HepG2 (cell line): Measurements from ENCODE around the gene RAB6A. TPM values are rescaled to one million over a fixed set of nuclear protein-coding genes. Genes with fewer than 3 reads are reported as not detected.

Experiments used
- ATAC-seq: fragments of 200-7000 bp; cut with Tn5 transposase; 3 replicates; pipeline ENCODE4 v1.9.1; 2020; ENCODE audit warnings: mild to moderate bottlenecking, moderate library complexity
- BruUV-seq: library from RNA; stranded (reverse); fragments of 400-500 nt; replicated peaks from 2 replicates; lab custom pipeline; 2021; lab: Mats Ljungman, UMichigan
- CTCF ChIA-PET: fragments of 300-600 bp; formaldehyde crosslinking; extraction: SDS; loops from one replicate; lab custom pipeline; 2021; ENCODE audit warnings: low total read pairs, inconsistent platforms, low intra/inter-chr PET ratio; lab: Yijun Ruan, JAX
- POLR2A ChIA-PET: fragments of 350-600 bp; sonication (Branson Sonifier 250); formaldehyde crosslinking; loops from one replicate; lab custom pipeline; 2020; ENCODE audit warnings: antibody characterized with exemption, inconsistent platforms; lab: Yijun Ruan, JAX
- DNase-seq: peaks from one replicate; pipeline ENCODE4 v3.0.0-alpha.2; 2015; ENCODE audit warnings: low spot score
- FAIRE-seq: peaks from 3 replicates; lab custom pipeline; 2011; peaks lifted over from hg19 to GRCh38; lab: Jason Lieb, UNC
- H2AFZ ChIP-seq: one replicate; pipeline ENCODE4 v1.6.1; 2011; ENCODE audit warnings: low read length, inconsistent platforms
- H3K27ac ChIP-seq: fragments of 300-600 bp; 3 replicates; pipeline ENCODE4 v1.8.0; 2011; ENCODE audit warnings: mixed run types, mild to moderate bottlenecking, mixed read lengths, low read length, inconsistent platforms; ENCODE audit not compliant: insufficient read depth; ENCODE audit errors: extremely low read length
- H3K27me3 ChIP-seq, 2 experiments: fragments of 200-600 bp in 1 of 2; 2 replicates in 1 of 2; 3 replicates in 1 of 2; pipeline versions ENCODE4 v1.6.0 to v1.8.0; 2011; ENCODE audit warnings: low read length in 2 of 2, mild to moderate bottlenecking in 2 of 2, moderate library complexity in 2 of 2, inconsistent platforms in 1 of 2; ENCODE audit not compliant: insufficient read depth in 2 of 2, control insufficient read depth in 1 of 2
- H3K36me3 ChIP-seq, 2 experiments: fragments of 200-600 bp in 1 of 2; replicated peaks in 1 of 2; 2 replicates in 1 of 2; 3 replicates in 1 of 2; pipeline versions ENCODE4 v1.5.1 to v1.8.0; 2011; ENCODE audit warnings: low read length in 2 of 2, inconsistent platforms in 1 of 2; ENCODE audit not compliant: insufficient read depth in 2 of 2, control insufficient read depth in 1 of 2
- H3K4me1 ChIP-seq: 2 replicates; pipeline ENCODE4 v1.5.1; 2012; ENCODE audit warnings: low read length, inconsistent platforms; ENCODE audit not compliant: insufficient read depth
- H3K4me2 ChIP-seq: 2 replicates; pipeline ENCODE4 v1.6.0; 2011; ENCODE audit warnings: low read depth, low read length, inconsistent platforms
- H3K4me3 ChIP-seq, 3 experiments: fragments of 200-600 bp in 1 of 3; sonication (generic), shearing (Covaris generic) in 1 of 3; replicated peaks in 1 of 3; 2 replicates each; pipeline ENCODE4 v1.5.1; 2011 to 2016; ENCODE audit warnings: low read length in 3 of 3, inconsistent platforms in 2 of 3, low read depth in 2 of 3, mild to moderate bottlenecking in 2 of 3, control low read depth in 1 of 3, mixed read lengths in 1 of 3; ENCODE audit not compliant: insufficient read depth in 1 of 3
- H3K79me2 ChIP-seq: one replicate; pipeline ENCODE4 v1.6.1; 2011; ENCODE audit warnings: low read length, inconsistent platforms; ENCODE audit not compliant: insufficient read depth
- H3K9ac ChIP-seq: 2 replicates; pipeline ENCODE4 v1.6.0; 2011; ENCODE audit warnings: mild to moderate bottlenecking, low read depth, low read length, inconsistent platforms; ENCODE audit not compliant: insufficient read depth
- H3K9me3 ChIP-seq: 2 replicates; pipeline ENCODE4 v1.5.1; 2012; ENCODE audit warnings: mild to moderate bottlenecking, low read length
- H4K20me1 ChIP-seq: 2 replicates; pipeline ENCODE4 v1.6.0; 2011; ENCODE audit warnings: inconsistent platforms, mild to moderate bottlenecking, low read length, moderate library complexity; ENCODE audit not compliant: insufficient read depth
- AGO2 ChIP-seq: fragments of 200-400 bp; formaldehyde crosslinking; optimal IDR thresholded peaks from 2 replicates; pipeline ENCODE3; 2017; ENCODE audit warnings: mild to moderate bottlenecking, low read depth, low read length, moderate library complexity
- CAMTA2 ChIP-seq: sonication (generic); formaldehyde crosslinking; IDR thresholded peaks from 2 replicates; pipeline ENCODE4 v1.4.0; 2020; ENCODE audit warnings: mild to moderate bottlenecking, missing genetic modification reagents, borderline replicate concordance
- GATAD1 ChIP-seq: IDR thresholded peaks from 2 replicates; pipeline ENCODE4 v1.6.1; 2016; ENCODE audit warnings: missing genetic modification reagents, missing compliant biosample characterization
- MXD4 ChIP-seq: IDR thresholded peaks from 2 replicates; pipeline ENCODE4 v1.6.1; 2016; ENCODE audit warnings: mild to moderate bottlenecking, missing biosample characterization, missing genetic modification reagents
- NFIB ChIP-seq: sonication (generic); formaldehyde crosslinking; IDR thresholded peaks from 2 replicates; pipeline ENCODE4 v1.9.0; 2021; ENCODE audit warnings: missing genetic modification reagents, mild to moderate bottlenecking, borderline replicate concordance
- NR2F6 ChIP-seq, 2 experiments: IDR thresholded peaks; 2 replicates each; pipeline ENCODE4 v1.6.1; 2016; ENCODE audit warnings: antibody characterized with exemption in 1 of 2, mild to moderate bottlenecking in 1 of 2
- RBFOX2 ChIP-seq: fragments of 200-400 bp; formaldehyde crosslinking; IDR thresholded peaks from 2 replicates; pipeline ENCODE4 v1.6.1; 2017; ENCODE audit warnings: low read depth, mild to moderate bottlenecking, low read length
- SOX6 ChIP-seq, 2 experiments: fragments of 450-650 bp in 1 of 2; sonication (generic) in 1 of 2; formaldehyde crosslinking in 1 of 2; IDR thresholded peaks; 2 replicates each; pipeline versions ENCODE4 v1.4.0 to v1.6.1; 2017 to 2020; ENCODE audit warnings: antibody characterized with exemption in 1 of 2, mild to moderate bottlenecking in 1 of 2, missing genetic modification reagents in 1 of 2
- ZNF12 ChIP-seq: sonication (generic); formaldehyde crosslinking; IDR thresholded peaks from 2 replicates; pipeline ENCODE4 v1.5.0; 2020; ENCODE audit warnings: missing genetic modification reagents
- ZNF234 ChIP-seq: sonication (generic); formaldehyde crosslinking; conservative IDR thresholded peaks from 2 replicates; pipeline ENCODE4 v1.5.1; 2020; ENCODE audit warnings: mild to moderate bottlenecking, missing genetic modification reagents
- ZNF558 ChIP-seq: sonication (generic); formaldehyde crosslinking; IDR thresholded peaks from 2 replicates; pipeline ENCODE4 v1.9.0; 2022; ENCODE audit warnings: mild to moderate bottlenecking, missing genetic modification reagents, borderline replicate concordance
- ZNF607 ChIP-seq: sonication (generic); formaldehyde crosslinking; IDR thresholded peaks from 2 replicates; pipeline ENCODE4 v1.5.1; 2020; ENCODE audit warnings: missing genetic modification reagents, mild to moderate bottlenecking, borderline replicate concordance
- ZNF839 ChIP-seq: sonication (generic); formaldehyde crosslinking; IDR thresholded peaks from 2 replicates; pipeline ENCODE4 v1.4.0; 2020; ENCODE audit warnings: missing genetic modification reagents, mild to moderate bottlenecking, borderline replicate concordance
- ZSCAN25 ChIP-seq: sonication (generic); formaldehyde crosslinking; IDR thresholded peaks from 2 replicates; pipeline ENCODE4 v1.8.0; 2022; ENCODE audit warnings: mild to moderate bottlenecking, missing genetic modification reagents
- WGBS: methylation state at CpG from one replicate; pipeline ENCODE4 v1.1.6; 2017; ENCODE audit warnings: low lambda C conversion rate; 5-methylcytosine and 5-hydroxymethylcytosine counted together
- in situ Hi-C: cut with HindIII; loops from 2 replicates; pipeline ENCODE4 v1.10.0; 2017; ENCODE audit warnings: low pct_unique_long_range_greater_than_20kb; ENCODE audit not compliant: extremely low pct_ligation_motif_present
- intact Hi-C: fragments of 100-400 bp; cut with micrococcal nuclease; formaldehyde crosslinking; loops from one replicate; pipeline ENCODE4 v1.10.0; 2022; ENCODE audit not compliant: unreplicated experiment
- polyA plus RNA-seq, 8 experiments: library from polyadenylated mRNA; depleted of rRNA in 3 of 8; stranded (reverse) in 7 of 8; unstranded in 1 of 8; fragments of >200 nt; fragmentation: Illumina TruSeq in 4 of 8; extraction: Trizol in 4 of 8; gene quantifications; 2 replicates each; pipeline versions ENCODE4 v1.2.1 to v1.2.3, GENCODE V29; 2011 to 2016; ENCODE audit warnings: low read depth in 4 of 8, missing spikeins in 1 of 8, mixed read lengths in 1 of 8; ENCODE audit not compliant: insufficient read depth in 1 of 8
- total RNA-seq, 5 experiments: library from RNA; depleted of rRNA; stranded (reverse); fragments of >200 nt; fragmentation: Illumina TruSeq; extraction: Trizol; gene quantifications; 2 replicates each; pipeline ENCODE4 v1.2.3, GENCODE V29; 2016; ENCODE audit warnings: low read depth in 1 of 5
- TF ChIP-seq, protein P1 (sequence below): IDR thresholded peaks from 2 replicates; pipeline ENCODE4 v1.6.1; 2018; ENCODE audit warnings: missing genetic modification reagents, mild to moderate bottlenecking, missing compliant biosample characterization
- TF ChIP-seq, protein P2 (sequence below): sonication (generic); formaldehyde crosslinking; IDR thresholded peaks from 2 replicates; pipeline ENCODE4 v1.5.0; 2020; ENCODE audit warnings: mild to moderate bottlenecking, missing genetic modification reagents, moderate library complexity
- TF ChIP-seq, protein P3 (sequence below): sonication (generic); formaldehyde crosslinking; IDR thresholded peaks from 2 replicates; pipeline ENCODE4 v1.4.0; 2020; ENCODE audit warnings: missing genetic modification reagents

The RAB6A gene
- total and polyA plus RNA-seq, 2 of the 13 experiments (the other 11 are each of a cell fraction or from before 2014, with no cell fraction given): 74.3 to 121 TPM

DNA sequence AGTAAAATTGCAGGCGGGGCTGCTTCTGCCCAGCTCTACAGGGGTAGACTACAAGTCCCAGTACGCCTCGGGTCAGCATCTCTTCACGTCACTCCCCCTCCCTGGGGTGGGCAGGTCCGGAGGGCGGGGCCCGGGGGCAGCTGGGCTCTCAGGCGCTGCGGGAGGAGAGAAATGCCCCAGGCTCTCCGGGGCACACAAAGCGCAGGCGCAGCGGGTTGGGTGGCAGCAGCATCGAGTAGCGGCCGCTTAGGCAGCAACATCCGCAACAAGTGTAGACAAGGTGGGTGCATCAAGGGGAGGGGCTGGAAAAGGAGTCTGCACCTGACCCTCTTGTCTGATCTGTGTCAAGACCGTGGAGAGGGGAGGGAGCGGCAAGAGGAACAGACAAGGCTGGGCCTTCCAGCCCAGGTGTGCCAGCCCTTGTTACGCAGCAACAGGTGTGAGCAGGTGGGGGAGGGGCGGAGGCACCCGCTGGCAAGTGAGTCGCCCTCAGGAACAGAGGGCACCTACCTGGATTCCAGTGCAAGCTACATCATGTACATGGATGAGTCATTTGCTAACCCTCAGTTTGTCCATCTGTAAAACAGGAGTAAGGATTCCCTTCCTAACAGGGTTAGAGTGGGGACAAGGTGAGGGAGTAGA lies 113.3 kb downstream of the RAB6A start:
- Histone ChIP-seq H3K4me2 (peak overlapping the region; percentile 82), H3K9ac (peak overlapping the region; percentile 68), H3K36me3 (no peaks in the 10 kb centered on the region), H3K4me1 (peaks cover 72% of the 10 kb centered on the region), H2AFZ (no peak overlapping the region), H3K79me2 (peaks cover 2% of the 10 kb centered on the region), H3K27ac (peak overlapping the region; percentile 53), H3K27me3 (peaks cover 0 to 1% of the 10 kb centered on the region in 2 experiments; a peak in 2 of 5 replicates), H4K20me1 (no peaks in the 10 kb centered on the region), H3K9me3 (no peaks in the 10 kb centered on the region), H3K4me3 (peak overlapping the region; percentile 57 to 76 (median 70))
- ATAC-seq (peak; percentile 80), DNase-seq (peak; percentile 90), FAIRE-seq (peak; percentile 83)
- TSS peak; percentile 51 for BruUV-seq
- 6% methylated on average over 22 of the region's 23 CpGs for WGBS
- intact Hi-C loops: no loop called here
- in situ Hi-C loops: no loop called here
- CTCF ChIA-PET: no interaction called here
- POLR2A ChIA-PET: interaction anchor here (1.0 to 2.6 kb wide), 8 partner anchors 12 to 132 kb away, joined by 3 to 7 read pairs (median 3); partner anchors contain the start of gene RAB6A
- TF ChIP-seq ZNF839 (CRISPR knock-in tag): 0 out of 2 replicates have a peak, but pooled peaks have one; percentile 45
- TF ChIP-seq, protein P1, sequence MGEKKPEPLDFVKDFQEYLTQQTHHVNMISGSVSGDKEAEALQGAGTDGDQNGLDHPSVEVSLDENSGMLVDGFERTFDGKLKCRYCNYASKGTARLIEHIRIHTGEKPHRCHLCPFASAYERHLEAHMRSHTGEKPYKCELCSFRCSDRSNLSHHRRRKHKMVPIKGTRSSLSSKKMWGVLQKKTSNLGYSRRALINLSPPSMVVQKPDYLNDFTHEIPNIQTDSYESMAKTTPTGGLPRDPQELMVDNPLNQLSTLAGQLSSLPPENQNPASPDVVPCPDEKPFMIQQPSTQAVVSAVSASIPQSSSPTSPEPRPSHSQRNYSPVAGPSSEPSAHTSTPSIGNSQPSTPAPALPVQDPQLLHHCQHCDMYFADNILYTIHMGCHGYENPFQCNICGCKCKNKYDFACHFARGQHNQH (CRISPR knock-in tag): 0 out of 2 replicates have a peak, but pooled peaks have one; percentile 27
- TF ChIP-seq, protein P2, sequence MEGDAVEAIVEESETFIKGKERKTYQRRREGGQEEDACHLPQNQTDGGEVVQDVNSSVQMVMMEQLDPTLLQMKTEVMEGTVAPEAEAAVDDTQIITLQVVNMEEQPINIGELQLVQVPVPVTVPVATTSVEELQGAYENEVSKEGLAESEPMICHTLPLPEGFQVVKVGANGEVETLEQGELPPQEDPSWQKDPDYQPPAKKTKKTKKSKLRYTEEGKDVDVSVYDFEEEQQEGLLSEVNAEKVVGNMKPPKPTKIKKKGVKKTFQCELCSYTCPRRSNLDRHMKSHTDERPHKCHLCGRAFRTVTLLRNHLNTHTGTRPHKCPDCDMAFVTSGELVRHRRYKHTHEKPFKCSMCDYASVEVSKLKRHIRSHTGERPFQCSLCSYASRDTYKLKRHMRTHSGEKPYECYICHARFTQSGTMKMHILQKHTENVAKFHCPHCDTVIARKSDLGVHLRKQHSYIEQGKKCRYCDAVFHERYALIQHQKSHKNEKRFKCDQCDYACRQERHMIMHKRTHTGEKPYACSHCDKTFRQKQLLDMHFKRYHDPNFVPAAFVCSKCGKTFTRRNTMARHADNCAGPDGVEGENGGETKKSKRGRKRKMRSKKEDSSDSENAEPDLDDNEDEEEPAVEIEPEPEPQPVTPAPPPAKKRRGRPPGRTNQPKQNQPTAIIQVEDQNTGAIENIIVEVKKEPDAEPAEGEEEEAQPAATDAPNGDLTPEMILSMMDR (CRISPR knock-in tag): peak; percentile 7; the same call in 1 of the 2 replicates
- TF ChIP-seq AGO2: no peak
- TF ChIP-seq RBFOX2: peak; percentile 69; the same call in 1 of the 2 replicates
- TF ChIP-seq ZNF607 (CRISPR knock-in tag): no peak
- TF ChIP-seq ZSCAN25 (CRISPR knock-in tag): peak; percentile 37; the same call in 1 of the 2 replicates
- no peak for TF ChIP-seq ZNF558
- no peak for TF ChIP-seq ZNF234 (CRISPR knock-in tag)
- no peak for TF ChIP-seq GATAD1 (CRISPR knock-in tag)
- TF ChIP-seq MXD4: no peak
- TF ChIP-seq, protein P3, sequence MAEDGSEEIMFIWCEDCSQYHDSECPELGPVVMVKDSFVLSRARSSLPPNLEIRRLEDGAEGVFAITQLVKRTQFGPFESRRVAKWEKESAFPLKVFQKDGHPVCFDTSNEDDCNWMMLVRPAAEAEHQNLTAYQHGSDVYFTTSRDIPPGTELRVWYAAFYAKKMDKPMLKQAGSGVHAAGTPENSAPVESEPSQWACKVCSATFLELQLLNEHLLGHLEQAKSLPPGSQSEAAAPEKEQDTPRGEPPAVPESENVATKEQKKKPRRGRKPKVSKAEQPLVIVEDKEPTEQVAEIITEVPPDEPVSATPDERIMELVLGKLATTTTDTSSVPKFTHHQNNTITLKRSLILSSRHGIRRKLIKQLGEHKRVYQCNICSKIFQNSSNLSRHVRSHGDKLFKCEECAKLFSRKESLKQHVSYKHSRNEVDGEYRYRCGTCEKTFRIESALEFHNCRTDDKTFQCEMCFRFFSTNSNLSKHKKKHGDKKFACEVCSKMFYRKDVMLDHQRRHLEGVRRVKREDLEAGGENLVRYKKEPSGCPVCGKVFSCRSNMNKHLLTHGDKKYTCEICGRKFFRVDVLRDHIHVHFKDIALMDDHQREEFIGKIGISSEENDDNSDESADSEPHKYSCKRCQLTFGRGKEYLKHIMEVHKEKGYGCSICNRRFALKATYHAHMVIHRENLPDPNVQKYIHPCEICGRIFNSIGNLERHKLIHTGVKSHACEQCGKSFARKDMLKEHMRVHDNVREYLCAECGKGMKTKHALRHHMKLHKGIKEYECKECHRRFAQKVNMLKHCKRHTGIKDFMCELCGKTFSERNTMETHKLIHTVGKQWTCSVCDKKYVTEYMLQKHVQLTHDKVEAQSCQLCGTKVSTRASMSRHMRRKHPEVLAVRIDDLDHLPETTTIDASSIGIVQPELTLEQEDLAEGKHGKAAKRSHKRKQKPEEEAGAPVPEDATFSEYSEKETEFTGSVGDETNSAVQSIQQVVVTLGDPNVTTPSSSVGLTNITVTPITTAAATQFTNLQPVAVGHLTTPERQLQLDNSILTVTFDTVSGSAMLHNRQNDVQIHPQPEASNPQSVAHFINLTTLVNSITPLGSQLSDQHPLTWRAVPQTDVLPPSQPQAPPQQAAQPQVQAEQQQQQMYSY: no peak
- no peak for TF ChIP-seq ZNF12 (CRISPR knock-in tag)
- no peak for TF ChIP-seq SOX6 (IDR thresholded peaks at IDR 0.05)
- peak; percentile 19 for TF ChIP-seq SOX6 (CRISPR knock-in tag; IDR thresholded peaks at IDR 0.05)
- TF ChIP-seq CAMTA2 (CRISPR knock-in tag): 0 out of 2 replicates have a peak, but pooled peaks have one; percentile 27
- TF ChIP-seq NFIB (CRISPR knock-in tag): no peak
- no peak for TF ChIP-seq NR2F6 (IDR thresholded peaks at IDR 0.05)
- no peak for TF ChIP-seq NR2F6 (CRISPR knock-in tag; IDR thresholded peaks at IDR 0.05)
